DOHH2 (cell line): ENCODE results near the gene MCF2L2.

ENCODE experiments used
- CTCF ChIP-seq: fragments of 200-600 bp; sonication (generic); IDR thresholded peaks from one replicate; pipeline ENCODE4 v1.5.1; 2014; ENCODE audit warnings: antibody characterized with exemption, mild to moderate bottlenecking, low read depth, low read length; ENCODE audit not compliant: poor library complexity, severe bottlenecking
- EZH2phosphoT487 ChIP-seq: fragments of 200-600 bp; sonication (generic); IDR thresholded peaks from 2 replicates; pipeline ENCODE4 v1.6.1; 2017; ENCODE audit warnings: borderline replicate concordance, mild to moderate bottlenecking, antibody characterized with exemption, low read length, moderate library complexity, mixed read lengths

GRCh38 chr3:183249006-183249718 lies 179.3 kb downstream of the MCF2L2 start:
- no peak for TF ChIP-seq EZH2phosphoT487
- no peak for TF ChIP-seq CTCF
